Measurements from ENCODE around the gene SERINC5. TPM values are rescaled to one million over a fixed set of nuclear protein-coding genes. Genes with fewer than 3 reads are reported as not detected.

The SERINC5 gene
- total RNA-seq, 1 experiment from 2014 or later = 5.7 TPM

DNA sequence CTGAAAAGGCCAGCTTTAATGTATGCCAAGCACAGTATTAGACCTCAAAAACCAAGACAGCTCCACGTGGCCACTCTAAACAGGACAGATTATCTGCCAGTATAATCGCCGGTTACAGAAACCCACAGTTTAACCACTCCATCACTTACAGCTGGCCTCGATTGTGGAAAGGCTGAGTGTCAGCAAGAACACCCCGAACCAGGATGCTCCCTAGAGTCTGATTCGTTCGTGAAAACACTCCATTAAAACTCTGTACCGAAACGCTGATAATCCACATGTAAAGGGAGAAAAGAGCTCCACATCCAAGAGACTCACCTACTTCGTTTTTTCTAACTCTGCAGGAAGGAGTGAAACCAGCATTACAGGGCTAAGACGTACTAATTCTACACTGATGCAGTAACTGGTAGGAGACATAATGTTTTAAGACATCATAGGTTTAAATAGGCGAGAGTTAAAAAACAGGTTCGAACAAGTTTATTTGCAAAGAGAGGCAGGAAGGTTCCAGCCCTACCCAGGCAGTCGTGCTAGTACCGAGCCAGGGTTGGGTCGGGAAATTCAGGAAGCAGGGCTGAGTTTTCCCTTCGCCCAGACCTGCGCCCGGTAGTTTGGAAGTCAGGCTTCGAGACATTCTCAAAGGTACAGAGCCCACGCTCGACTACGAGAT is 949 bp downstream of the SERINC5 start:
- H3K4me2 ChIP-seq (ENCODE audit: low read length) = peak overlapping the region; percentile 87
- intact Hi-C loops (cut with micrococcal nuclease) = loop anchor here (2.0 to 10.0 kb wide), 2 partner anchors 68 to 130 kb away; no protein-coding TSS in a partner anchor
- no peak overlapping the region for H3K27ac ChIP-seq (ENCODE audit: low read length)
- H3K79me2 ChIP-seq (ENCODE audit: low read length) = peaks cover 50% of the 10 kb centered on the region
- H3K4me1 ChIP-seq (ENCODE audit: insufficient read depth, low read length) = peaks cover 19% of the 10 kb centered on the region
- H3K9me3 ChIP-seq (ENCODE audit: low read length) = no peaks in the 10 kb centered on the region
- TF ChIP-seq, protein P1, sequence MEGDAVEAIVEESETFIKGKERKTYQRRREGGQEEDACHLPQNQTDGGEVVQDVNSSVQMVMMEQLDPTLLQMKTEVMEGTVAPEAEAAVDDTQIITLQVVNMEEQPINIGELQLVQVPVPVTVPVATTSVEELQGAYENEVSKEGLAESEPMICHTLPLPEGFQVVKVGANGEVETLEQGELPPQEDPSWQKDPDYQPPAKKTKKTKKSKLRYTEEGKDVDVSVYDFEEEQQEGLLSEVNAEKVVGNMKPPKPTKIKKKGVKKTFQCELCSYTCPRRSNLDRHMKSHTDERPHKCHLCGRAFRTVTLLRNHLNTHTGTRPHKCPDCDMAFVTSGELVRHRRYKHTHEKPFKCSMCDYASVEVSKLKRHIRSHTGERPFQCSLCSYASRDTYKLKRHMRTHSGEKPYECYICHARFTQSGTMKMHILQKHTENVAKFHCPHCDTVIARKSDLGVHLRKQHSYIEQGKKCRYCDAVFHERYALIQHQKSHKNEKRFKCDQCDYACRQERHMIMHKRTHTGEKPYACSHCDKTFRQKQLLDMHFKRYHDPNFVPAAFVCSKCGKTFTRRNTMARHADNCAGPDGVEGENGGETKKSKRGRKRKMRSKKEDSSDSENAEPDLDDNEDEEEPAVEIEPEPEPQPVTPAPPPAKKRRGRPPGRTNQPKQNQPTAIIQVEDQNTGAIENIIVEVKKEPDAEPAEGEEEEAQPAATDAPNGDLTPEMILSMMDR (conservative IDR thresholded peaks at IDR 0.05; ENCODE audit: low read depth, low read length) = no peak
- TF ChIP-seq EZH2 (IDR thresholded peaks at IDR 0.05; ENCODE audit: low read length, unreplicated experiment) (no peak), EZH2phosphoT487 (IDR thresholded peaks at IDR 0.05; ENCODE audit: borderline replicate concordance, low read length) (no peak)
- peak overlapping the region; percentile 73 for H2AFZ ChIP-seq (ENCODE audit: low read length)
- DNase-seq (peak; percentile 10), ATAC-seq (peak; percentile 28)
- 0 out of 2 replicates have a peak, but pooled peaks cover 4% of the 10 kb centered on the region for H4K20me1 ChIP-seq (ENCODE audit: low read length)
- no peaks in the 10 kb centered on the region for H3K36me3 ChIP-seq (ENCODE audit: low read depth, low read length)
- no peaks in the 10 kb centered on the region for H3K9me2 ChIP-seq (replicated peaks; ENCODE audit: low read length)
- CTCF ChIA-PET = interaction anchor here (1.0 kb wide), 1 partner anchor 163 kb away, joined by 3 read pairs; no protein-coding TSS in a partner anchor
- peak overlapping the region; percentile 88 for H3K4me3 ChIP-seq (ENCODE audit: low read length)
- BruUV-seq (replicated peaks) = TSS peak; percentile 61
- POLR2A ChIA-PET (ENCODE audit: unreplicated experiment) = interaction anchor here (0.9 to 1.0 kb wide), 2 partner anchors 8 to 9 kb away, joined by 3 read pairs; no protein-coding TSS in a partner anchor
- no peaks in the 10 kb centered on the region for H3K27me3 ChIP-seq (ENCODE audit: low read length)
- no peaks in the 10 kb centered on the region for H3F3A ChIP-seq (ENCODE audit: low read length, unreplicated experiment)
- H3K9ac ChIP-seq (ENCODE audit: low read length) = peak overlapping the region; percentile 68

GRCh38 chr5:80251636-80252035 is 4.2 kb downstream of the SERINC5 start:
- Histone ChIP-seq H3K4me2 (ENCODE audit: low read length) (no peak overlapping the region), H3K9me3 (ENCODE audit: low read length) (no peaks in the 10 kb centered on the region), H3K36me3 (ENCODE audit: low read depth, low read length) (no peaks in the 10 kb centered on the region), H3K4me1 (ENCODE audit: insufficient read depth, low read length) (peaks cover 29% of the 10 kb centered on the region), H3K9me2 (replicated peaks; ENCODE audit: low read length) (no peaks in the 10 kb centered on the region), H3K79me2 (ENCODE audit: low read length) (peaks cover 56% of the 10 kb centered on the region), H3K27me3 (ENCODE audit: low read length) (no peaks in the 10 kb centered on the region), H3K27ac (ENCODE audit: low read length) (no peak overlapping the region), H4K20me1 (ENCODE audit: low read length) (0 out of 2 replicates have a peak, but pooled peaks cover 4% of the 10 kb centered on the region), H3K4me3 (ENCODE audit: low read length) (no peak overlapping the region), H3K9ac (ENCODE audit: low read length) (no peak overlapping the region), H2AFZ (ENCODE audit: low read length) (no peak overlapping the region), H3F3A (ENCODE audit: low read length, unreplicated experiment) (no peaks in the 10 kb centered on the region)
- ChIA-PET POLR2A (ENCODE audit: unreplicated experiment) (no interaction called here), CTCF (no interaction called here)
- intact Hi-C loops (cut with micrococcal nuclease) = loop anchor here (10.0 kb wide), 1 partner anchor 127 kb away; no protein-coding TSS in a partner anchor
- TF ChIP-seq EZH2phosphoT487 (IDR thresholded peaks at IDR 0.05; ENCODE audit: borderline replicate concordance, low read length) = no peak
- no peak for TF ChIP-seq EZH2 (IDR thresholded peaks at IDR 0.05; ENCODE audit: low read length, unreplicated experiment)
- TF ChIP-seq, protein P1 (conservative IDR thresholded peaks at IDR 0.05; ENCODE audit: low read depth, low read length) = no peak
- DNase-seq (no peak), ATAC-seq (no peak)
- BruUV-seq (replicated peaks) = no TSS peak

GRCh38 chr5:80250801-80251200 is 5.0 kb downstream of the SERINC5 start:
- no peaks in the 10 kb centered on the region for H3K27me3 ChIP-seq (ENCODE audit: low read length)
- H3K9me3 ChIP-seq (ENCODE audit: low read length) = no peaks in the 10 kb centered on the region
- no peak for DNase-seq
- POLR2A ChIA-PET (ENCODE audit: unreplicated experiment) = no interaction called here
- no peak overlapping the region for H3K9ac ChIP-seq (ENCODE audit: low read length)
- no TSS peak for BruUV-seq (replicated peaks)
- 0 out of 2 replicates have a peak, but pooled peaks cover 4% of the 10 kb centered on the region for H4K20me1 ChIP-seq (ENCODE audit: low read length)
- peaks cover 59% of the 10 kb centered on the region for H3K79me2 ChIP-seq (ENCODE audit: low read length)
- no peak overlapping the region for H3K27ac ChIP-seq (ENCODE audit: low read length)
- H3K4me3 ChIP-seq (ENCODE audit: low read length) = no peak overlapping the region
- H3F3A ChIP-seq (ENCODE audit: low read length, unreplicated experiment) = no peaks in the 10 kb centered on the region
- H2AFZ ChIP-seq (ENCODE audit: low read length) = no peak overlapping the region
- no peaks in the 10 kb centered on the region for H3K36me3 ChIP-seq (ENCODE audit: low read depth, low read length)
- H3K9me2 ChIP-seq (replicated peaks; ENCODE audit: low read length) = no peaks in the 10 kb centered on the region
- CTCF ChIA-PET = no interaction called here
- H3K4me1 ChIP-seq (ENCODE audit: insufficient read depth, low read length) = peaks cover 34% of the 10 kb centered on the region
- TF ChIP-seq EZH2 (IDR thresholded peaks at IDR 0.05; ENCODE audit: low read length, unreplicated experiment) (no peak), EZH2phosphoT487 (IDR thresholded peaks at IDR 0.05; ENCODE audit: borderline replicate concordance, low read length) (no peak)
- TF ChIP-seq, protein P1 (conservative IDR thresholded peaks at IDR 0.05; ENCODE audit: low read depth, low read length) = no peak
- intact Hi-C loops (cut with micrococcal nuclease) = loop anchor here (10.0 kb wide), 1 partner anchor 126 kb away; no protein-coding TSS in a partner anchor
- H3K4me2 ChIP-seq (ENCODE audit: low read length) = no peak overlapping the region
- no peak for ATAC-seq
